Measurements from ENCODE around the gene U2AF2. TPM values are rescaled to one million over a fixed set of nuclear protein-coding genes. Genes with fewer than 3 reads are reported as not detected.
A peak's percentile ranks its signal among the peaks of the same experiment; 100 is the strongest.

The U2AF2 gene
- total RNA-seq, 1 donor from 2014 or later: 275 TPM

GRCh38 chr19:55677572-55678028, 22.8 kb downstream of the U2AF2 start:
- Mint-ChIP-seq H3K4me3 (ENCODE audit: low read depth) (peak overlapping the region; percentile 7), H3K36me3 (ENCODE audit: insufficient read depth) (peaks cover 8% of the 10 kb centered on the region), H3K27me3 (no peaks in the 10 kb centered on the region), H3K4me1 (ENCODE audit: low read depth) (peaks cover 25% of the 10 kb centered on the region), H3K9me3 (ENCODE audit: low read depth) (no peaks in the 10 kb centered on the region), H3K27ac (no peak overlapping the region)
- DNase-seq (ENCODE audit: low spot score, unreplicated experiment): no peak
- no peak for TF ChIP-seq CTCF (IDR thresholded peaks at IDR 0.05; ENCODE audit: unreplicated experiment)

- no peaks in the 10 kb centered on the region for H3K27me3 Mint-ChIP-seq
Observed at GRCh38 chr19:55678121-55678671, 23.4 kb downstream of the U2AF2 start.

DNA sequence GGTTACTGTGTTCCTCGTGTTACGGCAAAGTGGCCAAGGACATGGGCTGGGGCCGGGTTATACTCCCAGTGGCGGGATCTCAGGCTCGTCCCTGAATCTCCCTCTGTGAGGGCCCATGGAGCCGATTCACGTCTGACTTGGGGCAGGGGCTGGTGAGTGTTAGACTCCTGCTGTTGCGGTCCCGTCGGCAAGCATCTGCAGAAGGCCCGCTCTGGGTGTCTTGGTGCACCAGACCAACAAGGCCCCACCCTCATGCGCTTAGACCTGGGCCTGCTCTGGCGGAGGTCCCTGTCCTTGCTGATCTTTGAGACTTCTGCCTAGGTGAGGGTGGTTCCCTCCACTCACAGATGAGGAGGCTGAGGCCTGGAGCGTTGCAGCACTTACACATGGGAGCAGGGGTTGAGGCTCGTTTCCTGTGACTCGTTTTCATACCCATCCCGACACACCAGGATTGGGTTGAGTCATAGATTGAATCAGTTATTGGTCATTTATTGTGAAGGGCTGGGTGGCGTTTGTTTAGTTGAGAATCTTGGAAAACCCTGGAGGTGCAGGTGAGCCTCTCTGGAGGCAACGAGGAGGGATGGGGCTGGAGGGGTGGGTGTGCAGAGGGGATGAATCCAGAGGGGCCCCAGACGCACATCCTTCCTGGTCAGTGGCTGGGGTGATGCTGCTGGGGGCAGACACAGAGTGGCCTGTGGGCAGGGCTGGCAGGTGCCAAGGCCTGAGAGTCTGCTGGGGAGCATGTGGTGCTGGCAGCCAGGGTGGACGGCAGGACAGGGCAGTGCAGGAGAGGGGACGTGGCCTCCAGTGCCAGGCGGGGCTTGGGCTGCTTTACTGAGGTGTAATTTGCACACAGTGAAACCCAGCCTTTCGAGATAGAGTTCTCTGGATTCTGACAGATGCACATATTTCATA, 24.8 kb downstream of the U2AF2 start:
- TF ChIP-seq CTCF (IDR thresholded peaks at IDR 0.05; ENCODE audit: unreplicated experiment): no peak
- H3K4me1 Mint-ChIP-seq (ENCODE audit: low read depth): peaks cover 25% of the 10 kb centered on the region

More at GRCh38 chr19:55678121-55678671, 23.4 kb downstream of the U2AF2 start:
- Mint-ChIP-seq H3K9me3 (ENCODE audit: low read depth) (no peaks in the 10 kb centered on the region), H3K27ac (no peak overlapping the region), H3K36me3 (ENCODE audit: insufficient read depth) (peaks cover 8% of the 10 kb centered on the region), H3K4me3 (ENCODE audit: low read depth) (peak overlapping the region; percentile 7), H3K4me1 (ENCODE audit: low read depth) (peaks cover 25% of the 10 kb centered on the region)
- no peak for DNase-seq (ENCODE audit: low spot score, unreplicated experiment)
- no peak for TF ChIP-seq CTCF (IDR thresholded peaks at IDR 0.05; ENCODE audit: unreplicated experiment)

DNA sequence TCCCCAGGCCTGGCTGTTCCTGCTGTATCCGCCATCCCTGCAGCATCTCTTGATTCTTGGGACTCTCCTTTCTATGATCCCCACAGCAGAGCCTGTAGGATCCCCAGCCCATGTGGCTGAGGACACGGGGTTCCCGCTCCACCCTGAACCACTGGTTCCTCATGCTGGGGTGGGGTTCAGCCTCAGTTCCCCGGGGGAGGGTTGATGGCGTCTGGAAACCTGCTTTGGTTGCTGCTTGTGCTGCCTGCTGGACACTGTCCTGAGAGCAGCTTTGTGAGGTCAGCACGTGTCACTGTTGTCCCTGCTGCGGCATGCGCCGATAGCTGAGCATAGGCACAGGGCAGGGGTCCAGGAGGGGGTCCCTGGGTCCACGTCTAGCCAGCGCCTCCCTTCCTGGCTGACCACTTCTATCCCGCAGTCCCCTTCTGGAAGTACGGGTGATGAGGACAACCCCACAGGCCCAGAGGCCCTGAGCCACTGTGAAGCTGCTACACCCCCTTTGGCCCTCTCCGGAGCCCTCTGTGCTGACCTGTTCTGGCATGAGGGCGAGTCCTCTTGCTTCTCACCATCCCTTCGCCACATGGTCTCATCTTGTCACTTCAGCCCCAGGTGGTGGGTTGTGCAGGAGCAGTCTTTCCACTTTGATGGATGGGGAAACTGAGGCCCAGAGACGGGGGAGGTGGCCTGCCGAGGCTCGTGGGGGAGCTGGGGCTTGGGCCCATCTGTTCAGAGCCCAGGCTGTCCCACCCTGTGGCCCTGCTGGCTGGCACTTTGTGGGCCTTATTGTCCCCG, 25.7 kb downstream of the U2AF2 start:
- no peak for DNase-seq (ENCODE audit: low spot score, unreplicated experiment)
- Mint-ChIP-seq H3K36me3 (ENCODE audit: insufficient read depth) (peaks cover 8% of the 10 kb centered on the region), H3K27me3 (no peaks in the 10 kb centered on the region), H3K27ac (no peak overlapping the region), H3K9me3 (ENCODE audit: low read depth) (no peaks in the 10 kb centered on the region), H3K4me3 (ENCODE audit: low read depth) (no peak overlapping the region), H3K4me1 (ENCODE audit: low read depth) (peaks cover 23% of the 10 kb centered on the region)
- TF ChIP-seq CTCF (IDR thresholded peaks at IDR 0.05; ENCODE audit: unreplicated experiment): no peak

More for the DNA sequence above, 24.8 kb downstream of the U2AF2 start:
- peaks cover 8% of the 10 kb centered on the region for H3K36me3 Mint-ChIP-seq (ENCODE audit: insufficient read depth)
- no peak overlapping the region for H3K27ac Mint-ChIP-seq
- no peak overlapping the region for H3K4me3 Mint-ChIP-seq (ENCODE audit: low read depth)
- DNase-seq (ENCODE audit: low spot score, unreplicated experiment): no peak
- no peaks in the 10 kb centered on the region for H3K27me3 Mint-ChIP-seq
- no peaks in the 10 kb centered on the region for H3K9me3 Mint-ChIP-seq (ENCODE audit: low read depth)

Measured in progenitor cell of endocrine pancreas (in vitro differentiated cells).